Measurements from ENCODE around the gene UQCR10.

UQCR10 gene

DNA sequence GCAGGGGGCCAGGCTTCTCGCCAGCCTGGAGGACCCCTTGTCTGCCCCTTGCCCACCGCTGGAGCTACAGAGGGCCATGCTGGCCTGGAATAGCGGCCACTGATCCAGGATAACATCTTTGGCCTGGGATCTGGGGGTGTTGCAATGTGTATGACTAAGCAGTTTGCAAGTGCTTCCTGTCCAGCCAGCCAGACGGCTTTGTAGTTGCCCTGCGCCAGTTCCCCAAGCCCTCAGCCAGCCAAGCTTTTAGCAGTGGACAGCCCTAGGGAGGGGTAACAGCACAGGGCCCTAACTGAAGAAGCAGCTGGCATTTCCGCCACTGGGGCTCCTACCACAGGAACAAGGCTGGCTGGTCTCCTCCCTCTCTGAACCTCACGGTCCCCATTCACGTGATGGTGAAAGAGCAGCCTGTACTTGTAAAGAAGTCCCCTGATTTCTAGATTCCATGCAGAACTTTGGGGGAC, 32.1 kb downstream of the UQCR10 start:
- DNase-seq = no peak

- DNase-seq = no peak
Measured at GRCh38 chr22:29801153-29801552, 34.0 kb downstream of the UQCR10 start.

DNA sequence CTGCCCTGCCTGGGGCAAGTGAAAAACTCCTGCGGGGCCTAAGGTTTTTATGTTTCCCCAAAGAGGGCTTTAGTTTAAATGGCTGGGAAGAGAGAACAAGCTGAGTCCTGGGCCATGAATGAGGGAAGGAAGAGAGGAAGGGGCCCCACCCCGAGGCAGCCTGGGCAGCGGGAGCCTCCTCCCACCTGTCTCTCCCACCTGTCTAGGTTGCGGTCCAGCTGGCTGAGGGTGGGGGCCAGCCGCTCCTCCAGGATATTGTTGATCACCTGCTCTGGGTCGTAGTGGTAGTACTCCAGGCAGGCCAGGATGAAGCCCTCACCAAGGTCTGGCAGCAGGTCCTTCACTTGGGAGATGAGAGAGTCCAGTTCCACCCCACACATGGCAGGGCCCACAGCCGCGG, 34.6 kb downstream of the UQCR10 start:
- DNase-seq = no peak

DNA sequence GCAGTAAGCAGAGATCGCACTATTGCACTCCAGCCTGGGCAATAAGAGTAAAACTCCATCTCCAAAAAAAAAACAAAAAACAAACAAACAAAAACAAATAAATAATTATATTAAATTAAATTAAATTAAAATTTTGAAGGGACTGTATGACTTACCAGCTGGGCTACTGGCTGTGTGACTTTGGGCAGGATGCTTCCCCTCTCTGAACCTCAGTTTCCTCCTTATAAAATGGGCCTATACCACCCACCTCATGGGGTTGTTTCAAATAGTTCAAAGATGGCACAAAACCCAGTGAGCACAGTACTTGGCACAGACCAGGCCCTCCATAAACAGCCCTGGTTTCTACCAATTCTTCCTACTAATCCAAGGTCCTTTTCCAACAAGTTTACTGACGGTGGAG, 36.0 kb downstream of the UQCR10 start:
- no peak for DNase-seq

DNA sequence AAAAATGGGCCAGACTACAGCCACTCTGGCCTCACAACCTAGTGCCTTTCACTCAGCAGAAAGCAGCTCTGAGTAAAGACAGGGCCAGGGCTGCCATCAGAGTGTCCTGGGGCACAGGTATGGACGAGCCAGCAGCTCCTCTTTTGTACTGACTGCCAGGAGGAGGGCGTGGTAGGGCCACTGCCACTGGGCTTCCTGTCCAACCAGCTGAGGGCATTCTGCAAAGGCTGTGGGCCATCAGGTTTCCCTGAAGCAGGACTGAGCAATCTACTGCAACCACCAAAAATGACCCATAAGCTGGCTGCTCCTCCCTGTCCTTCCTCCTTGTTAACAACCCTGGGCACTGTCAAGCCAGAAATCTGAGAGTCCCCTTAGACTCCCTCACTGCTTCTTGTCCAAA, 37.8 kb downstream of the UQCR10 start:
- DNase-seq = no peak

DNA sequence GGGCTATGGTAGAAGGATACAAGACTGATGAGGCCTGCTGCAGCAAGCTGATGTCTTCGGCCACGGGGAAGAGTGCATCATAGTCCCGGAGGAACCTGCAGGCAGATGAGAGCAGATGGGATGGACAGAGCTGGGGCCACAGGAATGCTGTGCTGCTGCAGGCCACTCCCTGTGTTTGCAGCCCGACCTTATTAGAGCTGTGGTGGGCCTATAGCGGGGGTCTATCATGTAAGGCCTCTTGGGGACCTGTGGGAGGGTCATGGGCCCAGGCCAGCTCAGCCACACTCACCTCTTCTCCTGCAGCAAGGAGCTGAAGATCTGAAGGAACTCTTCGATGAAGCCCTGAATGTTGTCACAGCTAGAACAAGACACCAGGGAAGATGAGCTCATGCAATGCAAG, 39.0 kb downstream of the UQCR10 start:
- DNase-seq = no peak

GRCh38 chr22:29810216-29810615, 43.0 kb downstream of the UQCR10 start:
- DNase-seq = no peak

GRCh38 chr22:29811377-29811776, 44.2 kb downstream of the UQCR10 start:
- DNase-seq = no peak

DNA sequence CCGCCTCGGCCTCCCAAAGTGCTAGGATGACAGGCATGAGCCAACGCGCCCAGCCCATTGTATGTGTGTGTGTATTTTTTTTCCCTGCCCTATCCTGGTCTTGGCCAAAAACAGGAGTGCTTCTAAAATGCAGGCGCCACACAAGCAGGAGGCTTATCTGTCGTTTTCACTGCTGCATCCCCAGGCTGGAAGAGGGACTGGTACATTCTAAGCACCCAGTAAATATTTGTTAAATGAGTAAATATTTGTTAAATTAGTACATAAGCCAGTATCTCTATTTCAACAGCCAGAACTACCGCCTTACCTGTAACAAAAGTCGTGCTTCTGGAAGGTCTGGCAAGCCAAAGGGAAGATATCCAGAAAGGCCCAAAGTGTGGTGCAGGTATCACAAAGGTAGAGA, 46.0 kb downstream of the UQCR10 start:
- no peak for DNase-seq

GRCh38 chr22:29813563-29813962, 46.4 kb downstream of the UQCR10 start:
- DNase-seq = no peak

GRCh38 chr22:29814003-29814402, 46.8 kb downstream of the UQCR10 start:
- no peak for DNase-seq

DNA sequence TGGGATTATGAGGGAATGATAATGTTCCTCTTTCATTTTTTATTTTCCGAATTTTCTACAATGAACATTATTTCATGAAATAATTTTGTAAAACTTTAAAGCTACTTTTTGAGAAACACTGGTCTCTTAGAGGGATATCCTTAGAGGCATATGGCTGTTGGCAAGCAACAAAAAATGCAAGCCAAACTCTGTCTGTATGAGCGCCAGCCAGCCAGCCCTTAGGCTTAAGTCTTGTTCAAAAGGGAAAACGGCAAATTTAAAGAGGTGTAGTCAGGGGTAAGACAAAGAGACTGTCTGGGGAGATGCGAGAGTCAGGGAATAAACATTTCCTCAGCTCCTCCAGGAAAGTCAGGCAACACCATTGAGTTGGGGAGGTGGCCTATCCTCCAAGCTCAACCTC, 48.4 kb downstream of the UQCR10 start:
- DNase-seq = no peak

GRCh38 chr22:29816128-29816527, 49.0 kb downstream of the UQCR10 start:
- DNase-seq = no peak

DNA sequence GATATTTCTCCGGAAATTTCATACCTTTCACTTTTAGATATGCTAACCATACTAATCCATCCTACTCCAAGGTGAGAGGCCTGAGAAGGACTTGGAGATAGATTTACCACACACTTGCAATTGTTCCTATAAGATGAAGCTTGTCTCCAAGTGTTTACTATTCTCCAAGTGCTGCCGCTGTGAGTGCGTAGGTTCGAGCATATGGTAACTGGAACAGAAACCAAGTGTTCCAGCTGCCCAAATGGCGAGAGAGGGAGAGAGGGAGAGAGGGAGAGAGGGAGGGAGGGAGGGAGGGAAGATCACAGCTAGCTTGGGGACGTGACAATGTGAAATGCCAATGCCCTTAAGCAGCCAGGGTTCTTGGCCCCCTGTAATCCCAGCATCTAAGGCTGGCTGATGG, 49.4 kb downstream of the UQCR10 start:
- DNase-seq = no peak

DNA sequence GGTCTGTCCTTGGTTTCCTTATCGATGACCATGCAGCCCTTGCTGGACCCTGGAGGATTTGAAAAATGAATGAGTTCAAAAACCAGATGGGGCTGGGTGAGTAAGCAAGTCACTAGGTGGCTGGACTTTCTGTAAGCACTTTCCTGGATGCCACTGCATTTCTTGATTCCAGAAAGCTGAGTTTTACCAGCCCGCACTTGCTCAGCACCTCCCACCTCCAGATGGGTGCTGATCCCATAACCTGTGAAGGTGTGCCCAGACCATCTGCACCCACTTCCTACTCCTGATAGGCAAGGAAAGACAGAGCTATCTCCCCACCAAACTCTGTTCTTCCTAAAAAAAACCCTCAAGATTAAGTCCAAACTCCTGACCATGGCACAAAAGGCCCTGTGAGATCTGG, 49.8 kb downstream of the UQCR10 start:
- no peak for DNase-seq

DNA sequence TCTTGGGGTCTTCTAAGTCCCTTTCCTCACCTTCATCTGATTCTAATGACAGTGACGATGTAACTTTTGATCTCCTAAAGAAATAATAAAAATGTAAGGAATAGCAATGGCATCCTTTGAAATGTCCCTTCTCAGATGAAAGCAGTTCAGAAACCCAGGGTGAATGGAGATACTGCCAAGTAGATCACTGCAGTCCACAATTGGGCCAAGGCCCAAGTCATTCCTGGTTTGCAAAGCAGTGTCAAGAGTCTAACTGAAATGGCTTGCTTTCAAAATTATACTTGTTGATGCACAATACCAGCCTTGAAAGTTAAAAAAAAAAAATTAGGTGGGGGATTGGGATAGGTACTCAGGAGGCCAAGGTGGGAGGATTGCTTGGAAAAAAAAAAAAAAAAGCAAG, 50.6 kb downstream of the UQCR10 start:
- no peak for DNase-seq

GRCh38 chr22:29819501-29819900, 52.3 kb downstream of the UQCR10 start:
- DNase-seq = no peak

Measured in activated CD4-positive, alpha-beta T cell treated with anti-CD3 and anti-CD28 coated beads for 1 hour (primary cell).